ENCODE data around the gene MAML3.

MAML3 gene

DNA sequence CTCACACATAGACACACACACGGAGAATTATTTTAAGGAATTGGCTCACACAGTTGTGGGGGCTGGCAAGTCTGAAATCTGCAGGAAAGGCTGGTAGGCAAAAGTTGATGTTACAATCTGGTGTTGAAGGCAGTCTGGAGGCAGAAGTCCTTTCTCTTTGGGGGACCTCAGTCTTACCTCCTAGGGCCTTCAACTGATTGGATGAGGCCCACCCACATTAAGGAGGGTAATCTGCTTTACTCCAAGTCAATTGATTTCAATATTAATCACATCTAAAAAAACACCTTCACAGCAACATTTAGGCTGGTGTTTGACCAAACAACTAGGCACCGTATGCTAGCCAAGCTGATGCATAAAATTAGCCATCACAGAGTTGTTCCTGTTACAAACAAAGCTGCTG is 477.6 kb downstream of the MAML3 start:
- ChIA-PET POLR2A (no interaction called here), CTCF (no interaction called here)
- no peak for DNase-seq (ENCODE audit: low read depth, low spot score)
- TF ChIP-seq, protein P1, sequence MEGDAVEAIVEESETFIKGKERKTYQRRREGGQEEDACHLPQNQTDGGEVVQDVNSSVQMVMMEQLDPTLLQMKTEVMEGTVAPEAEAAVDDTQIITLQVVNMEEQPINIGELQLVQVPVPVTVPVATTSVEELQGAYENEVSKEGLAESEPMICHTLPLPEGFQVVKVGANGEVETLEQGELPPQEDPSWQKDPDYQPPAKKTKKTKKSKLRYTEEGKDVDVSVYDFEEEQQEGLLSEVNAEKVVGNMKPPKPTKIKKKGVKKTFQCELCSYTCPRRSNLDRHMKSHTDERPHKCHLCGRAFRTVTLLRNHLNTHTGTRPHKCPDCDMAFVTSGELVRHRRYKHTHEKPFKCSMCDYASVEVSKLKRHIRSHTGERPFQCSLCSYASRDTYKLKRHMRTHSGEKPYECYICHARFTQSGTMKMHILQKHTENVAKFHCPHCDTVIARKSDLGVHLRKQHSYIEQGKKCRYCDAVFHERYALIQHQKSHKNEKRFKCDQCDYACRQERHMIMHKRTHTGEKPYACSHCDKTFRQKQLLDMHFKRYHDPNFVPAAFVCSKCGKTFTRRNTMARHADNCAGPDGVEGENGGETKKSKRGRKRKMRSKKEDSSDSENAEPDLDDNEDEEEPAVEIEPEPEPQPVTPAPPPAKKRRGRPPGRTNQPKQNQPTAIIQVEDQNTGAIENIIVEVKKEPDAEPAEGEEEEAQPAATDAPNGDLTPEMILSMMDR (IDR thresholded peaks at IDR 0.05; ENCODE audit: insufficient read depth, low read length, missing control alignments): no peak
- no peak overlapping the region for H3K4me3 ChIP-seq (ENCODE audit: low read depth, low read length)

DNA sequence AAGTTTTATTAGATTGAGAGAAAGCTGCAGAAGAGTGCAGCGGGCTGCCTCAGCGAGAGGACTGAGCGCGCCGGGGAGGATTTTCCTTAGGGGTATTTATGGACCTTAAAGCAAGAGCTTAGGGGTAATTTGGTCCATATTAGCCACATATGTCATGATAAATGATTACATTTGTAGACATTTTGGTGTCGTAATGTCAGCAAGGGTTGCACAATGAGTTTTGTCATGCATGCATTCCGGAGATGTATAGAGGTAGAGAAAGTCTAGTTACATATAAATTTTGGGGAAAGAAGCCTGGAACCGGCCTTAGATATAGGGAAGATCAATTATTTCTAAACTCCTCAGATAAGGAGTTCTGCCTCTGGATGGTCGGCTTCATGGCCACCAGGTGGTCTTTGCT is 478.3 kb downstream of the MAML3 start:
- no peak for DNase-seq (ENCODE audit: low read depth, low spot score)
- H3K4me3 ChIP-seq (ENCODE audit: low read depth, low read length): no peak overlapping the region
- POLR2A ChIA-PET: no interaction called here
- CTCF ChIA-PET: interaction anchor here (6.0 kb wide), 1 partner anchor 18 kb away, joined by 43 read pairs; no protein-coding TSS in a partner anchor
- TF ChIP-seq, protein P1 (IDR thresholded peaks at IDR 0.05; ENCODE audit: insufficient read depth, low read length, missing control alignments): no peak

DNA sequence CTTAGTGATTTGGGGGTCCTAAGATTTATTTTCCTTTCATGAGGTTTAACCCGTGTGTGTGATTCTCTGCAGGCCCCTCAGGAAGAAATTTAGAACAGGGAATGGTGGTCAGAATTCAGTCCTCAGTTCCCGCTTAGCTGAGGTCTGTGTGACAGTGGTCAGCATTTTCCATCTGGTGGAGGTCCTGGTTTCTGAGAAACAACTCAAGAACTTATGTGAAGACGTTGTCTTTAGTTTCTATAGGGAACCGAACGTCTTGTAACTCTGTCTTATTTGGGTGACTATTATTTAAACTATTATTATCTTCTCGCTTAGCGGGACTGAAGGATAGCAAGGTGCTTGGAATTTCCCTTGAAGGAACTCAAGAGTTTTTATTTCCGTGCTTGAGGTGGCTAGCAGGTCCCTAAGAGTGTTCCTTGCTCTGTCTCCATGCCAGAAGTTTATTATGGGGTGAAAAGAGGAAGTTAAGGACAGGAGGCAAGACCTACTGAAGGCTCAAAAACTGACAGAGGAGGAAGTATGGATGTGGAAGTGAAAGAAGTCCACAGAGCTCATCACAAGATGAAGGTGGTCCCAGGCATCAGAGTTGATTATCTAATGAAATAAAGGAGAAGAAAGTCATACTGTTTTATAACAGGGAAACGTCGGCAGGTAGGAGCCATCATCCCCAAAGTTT is 479.0 kb downstream of the MAML3 start:
- TF ChIP-seq, protein P1 (IDR thresholded peaks at IDR 0.05; ENCODE audit: insufficient read depth, low read length, missing control alignments): no peak
- ChIA-PET POLR2A (no interaction called here), CTCF (interaction anchor here (6.0 kb wide), 1 partner anchor 18 kb away, joined by 43 read pairs; no protein-coding TSS in a partner anchor)
- H3K4me3 ChIP-seq (ENCODE audit: low read depth, low read length): no peak overlapping the region
- DNase-seq (ENCODE audit: low read depth, low spot score): no peak

DNA sequence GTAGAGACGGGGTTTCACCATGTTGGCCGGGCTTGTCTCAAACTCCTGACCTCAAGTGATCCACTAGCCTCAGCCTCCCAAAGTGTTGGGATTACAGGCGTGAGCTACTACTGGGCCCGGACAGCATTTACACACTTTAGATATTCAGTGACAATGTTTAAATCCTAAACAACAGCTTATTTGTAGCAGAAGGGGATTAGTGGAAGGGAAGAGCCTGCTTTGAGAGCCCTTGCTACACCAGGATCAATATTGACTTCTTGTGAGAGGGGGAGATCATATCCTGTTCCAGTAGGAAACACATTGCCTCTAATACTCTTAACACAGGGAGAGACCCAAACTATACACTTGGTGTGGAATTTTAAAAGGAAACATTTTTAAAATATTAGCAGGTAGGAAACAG is 481.3 kb downstream of the MAML3 start:
- no peak for DNase-seq (ENCODE audit: low read depth, low spot score)
- ChIA-PET CTCF (interaction anchor here (1.1 to 6.0 kb wide), 4 partner anchors 10 to 15 kb away, joined by 3 to 43 read pairs (median 4); no protein-coding TSS in a partner anchor), POLR2A (interaction anchor here (0.6 kb wide), 1 partner anchor 582 kb away, joined by 3 read pairs; no protein-coding TSS in a partner anchor)
- no peak overlapping the region for H3K4me3 ChIP-seq (ENCODE audit: low read depth, low read length)
- TF ChIP-seq, protein P1 (IDR thresholded peaks at IDR 0.05; ENCODE audit: insufficient read depth, low read length, missing control alignments): no peak

DNA sequence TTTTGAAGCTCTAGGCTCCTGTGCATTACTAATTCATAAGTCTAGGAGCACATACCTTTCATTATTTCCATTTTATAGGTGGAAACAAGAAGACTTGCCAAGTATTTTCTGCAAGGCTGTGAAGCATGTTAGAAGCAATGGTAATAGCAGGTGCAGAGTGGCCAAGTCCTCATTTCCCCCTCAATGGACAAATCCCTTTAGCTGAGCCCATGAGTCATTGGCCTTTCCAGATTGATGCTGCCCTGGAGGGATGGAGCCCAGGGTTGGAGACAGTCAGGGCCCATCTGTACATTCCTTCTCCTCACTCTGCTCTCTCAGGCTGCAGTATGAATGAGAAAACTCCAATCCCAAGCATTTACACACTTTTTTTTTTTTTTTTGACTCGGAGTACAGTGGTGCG is 481.8 kb downstream of the MAML3 start:
- ChIA-PET POLR2A (interaction anchor here (0.6 kb wide), 1 partner anchor 583 kb away, joined by 3 read pairs; no protein-coding TSS in a partner anchor), CTCF (interaction anchor here (0.9 to 6.0 kb wide), 5 partner anchors 10 to 53 kb away, joined by 3 to 43 read pairs (median 3); no protein-coding TSS in a partner anchor)
- TF ChIP-seq, protein P1 (IDR thresholded peaks at IDR 0.05; ENCODE audit: insufficient read depth, low read length, missing control alignments): no peak
- no peak for DNase-seq (ENCODE audit: low read depth, low spot score)
- H3K4me3 ChIP-seq (ENCODE audit: low read depth, low read length): no peak overlapping the region

DNA sequence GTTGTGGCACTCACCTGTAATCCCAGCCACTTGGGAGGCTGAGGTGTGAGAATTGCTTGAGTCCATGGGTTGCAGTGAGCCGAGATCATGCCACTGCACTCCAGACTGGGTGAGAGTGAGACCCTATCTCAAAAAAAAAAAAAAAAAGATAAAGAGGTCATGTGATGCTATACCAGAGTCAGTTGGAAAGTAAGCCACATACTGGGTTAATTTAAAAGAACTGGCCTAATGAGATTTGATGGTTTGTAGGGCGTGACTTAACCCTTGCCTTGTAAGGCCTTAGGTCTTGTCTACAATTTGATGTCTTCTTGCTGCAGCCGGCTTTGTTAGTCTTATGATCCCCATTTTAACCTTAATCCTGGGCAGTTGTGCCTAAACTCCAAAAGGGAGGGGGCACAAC is 483.2 kb downstream of the MAML3 start:
- no peak for DNase-seq (ENCODE audit: low read depth, low spot score)
- ChIA-PET CTCF (interaction anchor here (6.0 kb wide), 1 partner anchor 13 kb away, joined by 43 read pairs; no protein-coding TSS in a partner anchor), POLR2A (no interaction called here)
- no peak overlapping the region for H3K4me3 ChIP-seq (ENCODE audit: low read depth, low read length)
- TF ChIP-seq, protein P1 (IDR thresholded peaks at IDR 0.05; ENCODE audit: insufficient read depth, low read length, missing control alignments): no peak

Data from AG04449 (cell line).